SHP77 (cell line): Measurements from ENCODE around the gene TMC5.

Source experiments
- DNase-seq, 2 experiments: peaks; one replicate each; lab custom pipeline; 2025; lab: John Stamatoyannopoulos, UW

Gene TMC5

GRCh38 chr16:19460397-19460796 lies 42.7 kb downstream of the TMC5 start:
- DNase-seq, result no peak

DNA sequence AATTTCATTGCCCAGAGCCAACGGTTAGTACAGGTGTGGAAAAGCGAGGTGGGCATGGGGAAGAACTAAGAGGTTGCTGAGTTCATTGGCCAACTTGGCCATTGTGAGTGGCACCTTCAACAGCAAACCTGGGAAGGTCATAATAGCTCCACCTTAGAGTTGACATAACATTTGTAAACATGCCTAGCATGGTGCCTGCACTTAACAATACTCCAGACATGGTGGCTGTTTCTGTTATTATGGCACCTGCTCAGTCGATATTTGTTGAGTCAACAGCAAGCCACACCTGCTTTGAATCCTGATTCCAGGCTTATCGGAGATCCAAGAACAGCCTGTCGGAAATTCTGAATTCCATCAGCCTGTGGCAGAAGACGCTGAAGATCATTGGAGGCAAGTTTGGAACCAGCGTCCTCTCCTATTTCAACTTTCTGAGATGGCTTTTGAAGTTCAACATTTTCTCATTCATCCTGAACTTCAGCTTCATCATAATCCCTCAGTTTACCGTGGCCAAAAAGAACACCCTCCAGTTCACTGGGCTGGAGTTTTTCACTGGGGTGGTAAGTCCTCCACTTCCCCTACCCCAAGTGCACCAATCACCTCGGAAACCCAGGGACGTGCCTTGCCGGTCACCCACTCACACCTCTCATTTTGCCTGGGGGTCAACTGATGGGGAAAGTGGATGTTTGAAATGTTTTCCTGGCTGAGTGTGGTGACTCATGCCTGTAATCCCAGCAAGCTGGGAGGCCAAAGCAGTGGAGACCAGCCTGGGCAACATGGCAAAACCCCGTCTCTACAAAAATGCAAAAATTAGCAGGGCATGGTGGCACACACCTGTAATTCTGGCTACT lies 46.0 kb downstream of the TMC5 start:
- DNase-seq, result peak; percentile 48 to 70

DNA sequence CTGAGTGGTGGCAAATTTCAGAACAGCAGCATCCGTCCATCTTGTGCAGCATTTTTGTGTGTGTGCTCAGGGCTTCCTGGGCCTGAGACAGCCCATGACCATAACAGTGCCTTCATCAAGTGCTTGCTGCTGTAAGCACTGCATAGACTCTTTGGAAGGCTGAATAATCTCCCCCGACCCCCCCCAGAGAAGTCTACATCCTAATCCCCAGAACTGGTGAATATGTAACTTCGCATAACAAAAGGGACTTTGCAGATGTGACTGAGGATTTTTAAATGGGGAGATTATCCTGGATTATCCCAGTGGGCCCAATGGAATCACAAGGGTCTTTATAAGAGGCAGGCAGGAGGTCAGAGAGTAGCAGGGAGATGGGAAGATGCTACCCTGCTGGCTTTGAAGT lies 50.6 kb downstream of the TMC5 start:
- no peak for DNase-seq

- no peak for DNase-seq
Measured at GRCh38 chr16:19472482-19472881, 54.8 kb downstream of the TMC5 start.

DNA sequence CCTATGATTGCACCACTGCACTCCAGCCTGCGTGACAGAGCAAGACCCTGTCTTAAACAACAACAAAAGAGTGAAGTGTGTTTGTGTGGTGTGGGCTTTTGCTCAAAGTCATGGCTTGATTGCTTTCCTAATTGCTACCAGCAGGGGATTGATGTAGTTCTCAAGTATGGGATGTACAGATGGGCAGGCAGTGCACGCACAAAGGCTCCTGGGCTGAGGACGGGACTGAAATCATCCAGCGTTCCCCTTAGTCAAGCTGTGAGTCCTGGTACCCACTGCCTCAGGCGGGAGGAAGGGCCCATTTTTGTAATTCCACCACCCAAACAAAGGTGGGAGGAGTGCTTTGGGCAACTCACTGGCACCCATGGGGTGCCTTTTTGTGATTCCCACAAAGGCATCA lies 56.9 kb downstream of the TMC5 start:
- DNase-seq, result no peak

DNA sequence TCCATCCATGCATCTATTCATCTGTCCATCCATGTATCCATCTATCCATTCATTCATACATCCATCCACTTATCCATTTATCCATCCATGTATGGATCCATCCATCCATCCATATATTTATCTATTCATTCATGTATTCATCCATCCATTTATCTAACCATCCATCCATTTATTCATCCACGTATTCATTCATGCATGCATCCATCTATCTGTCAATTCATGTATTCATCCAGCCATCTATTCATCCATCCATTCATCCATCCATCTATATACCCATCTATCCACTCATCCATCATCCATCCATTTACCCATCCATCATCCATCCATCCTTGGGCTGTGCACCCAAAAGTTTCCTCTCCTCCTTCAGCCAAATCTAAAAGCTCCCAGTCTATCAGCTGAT lies 60.8 kb downstream of the TMC5 start:
- no peak for DNase-seq

DNA sequence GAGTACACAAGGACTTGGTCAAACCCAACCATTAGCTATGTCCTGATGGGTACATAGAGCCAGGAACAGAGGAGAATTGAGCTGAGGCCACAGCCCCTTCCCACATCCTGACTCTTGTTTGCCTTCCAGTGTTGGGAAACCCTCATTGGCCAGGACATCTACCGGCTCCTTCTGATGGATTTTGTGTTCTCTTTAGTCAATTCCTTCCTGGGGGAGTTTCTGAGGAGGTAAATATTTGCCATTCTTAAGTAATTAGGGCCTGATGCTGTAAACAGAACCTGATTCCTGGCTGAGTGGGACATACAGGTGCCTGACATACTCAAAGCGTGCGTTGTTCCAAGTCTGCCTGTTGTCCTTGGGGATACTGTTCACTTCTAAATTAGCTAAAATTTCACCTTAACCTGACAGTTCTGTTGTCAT lies 61.6 kb downstream of the TMC5 start:
- DNase-seq, result no peak

- DNase-seq, result no peak
Measured at GRCh38 chr16:19481296-19481695, 63.6 kb downstream of the TMC5 start.

GRCh38 chr16:19481769-19482168 lies 64.1 kb downstream of the TMC5 start:
- no peak for DNase-seq

DNA sequence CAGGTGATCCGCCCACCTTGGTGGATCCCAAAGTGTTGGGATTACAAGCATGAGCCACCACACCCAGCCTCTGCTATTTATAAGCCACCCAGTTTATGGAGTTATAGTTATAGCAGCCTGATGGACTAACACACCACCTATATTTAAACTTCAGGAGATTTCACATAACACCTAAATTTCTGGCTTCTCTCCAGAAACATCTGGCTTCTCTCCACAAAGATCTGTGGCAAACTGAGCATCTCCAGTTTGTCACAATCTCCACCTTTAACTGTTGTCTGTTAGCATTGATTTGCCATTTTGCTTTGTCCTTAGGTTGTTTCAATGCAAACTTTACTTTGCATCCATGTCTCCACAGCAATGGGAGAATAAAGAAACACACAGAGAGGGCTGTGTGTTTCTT lies 64.6 kb downstream of the TMC5 start:
- DNase-seq, result no peak

DNA sequence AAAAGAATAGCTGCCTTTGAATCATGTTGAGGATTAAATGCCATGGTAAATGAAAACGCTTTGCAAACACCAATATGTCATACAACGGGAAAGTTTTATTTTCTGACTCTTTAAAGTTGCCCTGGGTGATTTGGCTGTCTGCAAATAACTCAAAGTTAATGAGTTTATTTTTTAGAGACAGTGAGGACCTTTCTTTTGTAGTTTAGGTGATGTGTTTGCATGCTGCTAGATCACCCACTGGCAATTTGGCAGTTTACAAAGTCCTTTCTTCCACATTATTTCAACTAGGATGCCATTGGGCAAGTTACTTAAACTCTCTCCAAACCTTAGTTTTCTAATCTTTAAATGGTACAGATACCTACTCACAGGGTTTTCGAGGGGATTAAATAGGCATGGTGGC lies 66.4 kb downstream of the TMC5 start:
- DNase-seq, result no peak

DNA sequence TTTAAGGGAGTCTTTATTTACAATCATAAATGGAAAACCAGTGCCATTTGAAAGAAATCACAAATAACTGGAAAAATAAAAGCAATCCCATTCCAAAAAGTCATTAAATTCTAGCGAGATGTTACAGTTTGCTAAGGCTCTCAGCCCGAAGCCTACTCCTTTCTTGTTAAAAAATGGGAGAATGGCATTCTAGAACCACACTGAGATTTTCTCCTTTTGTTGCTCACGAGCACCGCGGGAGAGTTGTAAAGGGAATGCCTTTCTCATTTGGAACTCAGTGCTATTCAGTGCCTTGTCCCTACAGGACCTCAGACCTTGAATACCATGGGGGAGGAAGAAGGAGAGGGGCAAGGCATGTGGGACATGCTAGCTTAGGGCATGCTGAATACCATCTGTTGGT lies 67.9 kb downstream of the TMC5 start:
- no peak for DNase-seq

DNA sequence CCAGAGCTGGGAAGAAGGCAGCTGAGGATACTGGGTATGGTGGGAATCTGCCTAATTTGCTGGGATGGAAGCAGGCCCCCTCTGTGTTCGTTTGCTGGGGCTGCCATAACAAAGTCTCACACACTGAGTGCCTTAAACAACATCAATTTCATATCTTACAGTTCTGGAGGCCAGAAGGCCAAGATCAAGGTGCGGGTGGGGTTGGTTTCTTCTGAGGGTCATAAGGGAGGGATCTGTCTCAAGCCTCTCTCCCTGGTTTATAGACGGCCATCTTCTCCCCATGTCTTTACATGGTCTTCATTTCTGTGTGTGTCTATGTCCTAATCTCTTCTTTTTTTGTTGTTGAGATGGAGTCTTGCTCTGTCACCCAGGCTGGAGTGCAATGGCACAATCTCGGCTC lies 68.4 kb downstream of the TMC5 start:
- no peak for DNase-seq

DNA sequence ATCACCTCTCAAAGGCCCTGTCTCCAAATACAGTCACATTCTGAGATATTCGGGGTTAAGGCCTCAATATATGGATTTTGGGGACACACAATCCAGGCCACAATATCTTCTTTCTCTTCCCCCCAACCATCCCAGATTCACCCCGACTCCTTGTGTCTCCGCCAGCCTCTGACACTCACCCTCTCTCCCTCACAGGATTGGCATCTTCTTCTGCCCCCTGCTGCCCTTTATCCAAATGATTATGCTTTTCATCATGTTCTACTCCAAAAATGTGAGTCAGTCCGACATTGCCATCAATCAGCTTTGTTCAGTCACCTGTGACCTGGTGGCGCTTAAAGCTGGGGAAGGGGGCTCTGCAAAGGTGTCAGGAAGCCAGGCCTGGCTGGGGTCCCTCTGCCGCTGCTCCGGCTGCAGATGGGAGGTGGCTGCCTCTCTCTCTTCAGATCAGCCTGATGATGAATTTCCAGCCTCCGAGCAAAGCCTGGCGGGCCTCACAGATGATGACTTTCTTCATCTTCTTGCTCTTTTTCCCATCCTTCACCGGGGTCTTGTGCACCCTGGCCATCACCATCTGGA lies 69.2 kb downstream of the TMC5 start:
- no peak for DNase-seq

DNA sequence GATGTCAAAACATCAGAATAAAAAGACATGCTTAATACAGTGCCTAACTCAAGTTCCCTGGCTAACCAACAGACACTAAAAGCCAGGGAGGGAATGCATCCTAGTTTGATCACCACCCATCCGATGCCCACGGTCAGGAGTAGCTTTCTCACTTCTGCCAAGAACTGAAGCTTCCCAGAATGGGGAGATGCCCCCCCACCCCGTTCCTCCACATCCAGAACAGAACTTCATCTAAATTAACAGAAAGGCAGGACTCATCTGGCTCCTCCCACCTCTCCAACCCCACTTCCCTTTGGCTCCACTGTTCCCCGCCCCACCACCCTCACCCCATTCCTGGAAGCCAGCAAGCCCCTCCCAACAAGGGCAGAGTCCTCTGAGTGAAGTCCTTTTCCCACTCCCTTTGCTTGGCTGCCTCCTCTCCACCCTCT lies 70.5 kb downstream of the TMC5 start:
- no peak for DNase-seq

- DNase-seq, result no peak
Measured at GRCh38 chr16:19490619-19491018, 72.9 kb downstream of the TMC5 start.

DNA sequence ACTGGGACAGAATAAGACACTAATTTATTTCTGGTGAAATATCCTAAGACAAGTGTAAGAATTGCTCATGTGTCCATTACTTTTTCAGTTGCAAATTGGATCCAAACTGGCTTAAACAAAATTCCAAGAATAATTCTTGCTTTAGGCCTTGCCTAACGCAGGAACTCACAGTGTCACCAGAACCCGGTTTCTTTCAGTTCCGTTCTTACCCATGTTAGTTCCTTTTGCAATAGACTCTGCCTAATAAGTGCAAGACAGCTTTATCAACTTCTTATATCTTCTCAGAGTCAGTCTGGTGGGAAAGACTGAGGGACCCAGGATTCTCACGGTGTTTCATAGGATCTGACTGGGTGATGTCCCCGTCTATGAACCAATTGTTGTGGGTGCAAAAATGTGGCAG lies 79.5 kb downstream of the TMC5 start:
- DNase-seq, result no peak

DNA sequence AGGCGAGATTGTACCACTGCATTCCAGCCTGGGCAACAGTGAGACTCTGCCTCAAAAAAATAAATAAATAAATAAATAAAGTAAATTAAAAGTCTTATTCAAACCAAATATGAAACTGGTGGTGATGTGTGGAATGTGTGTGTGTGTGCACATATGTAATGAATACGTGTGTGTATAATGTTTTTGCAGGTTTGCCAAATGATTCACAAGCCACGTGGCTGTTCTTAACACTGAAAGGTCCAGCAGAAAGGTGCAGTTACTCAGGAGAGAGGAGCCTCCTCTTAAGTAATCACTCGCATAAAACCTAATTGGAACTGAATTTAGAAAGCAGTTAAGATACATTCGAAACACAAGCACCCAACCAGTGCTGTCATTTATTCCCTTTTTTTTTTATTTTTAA lies 81.3 kb downstream of the TMC5 start:
- no peak for DNase-seq

DNA sequence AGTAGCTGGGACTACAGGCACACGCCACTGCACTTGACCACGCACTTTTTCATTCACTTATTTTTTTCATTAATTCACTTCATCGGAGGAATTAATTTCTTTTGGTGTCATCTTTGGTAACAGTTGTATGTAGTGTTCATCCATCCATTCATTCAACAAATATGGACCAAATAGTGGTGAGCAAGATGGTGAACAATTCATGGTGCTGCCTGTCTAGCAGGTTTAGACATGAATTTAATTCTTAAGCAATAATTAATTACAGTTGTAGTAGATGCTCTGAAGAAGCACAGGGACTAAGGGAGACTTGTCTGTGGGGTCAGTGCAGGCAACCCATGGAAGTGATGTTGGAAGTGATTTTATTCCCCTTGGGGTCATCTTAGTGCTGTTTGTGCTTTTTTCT lies 81.8 kb downstream of the TMC5 start:
- no peak for DNase-seq

DNA sequence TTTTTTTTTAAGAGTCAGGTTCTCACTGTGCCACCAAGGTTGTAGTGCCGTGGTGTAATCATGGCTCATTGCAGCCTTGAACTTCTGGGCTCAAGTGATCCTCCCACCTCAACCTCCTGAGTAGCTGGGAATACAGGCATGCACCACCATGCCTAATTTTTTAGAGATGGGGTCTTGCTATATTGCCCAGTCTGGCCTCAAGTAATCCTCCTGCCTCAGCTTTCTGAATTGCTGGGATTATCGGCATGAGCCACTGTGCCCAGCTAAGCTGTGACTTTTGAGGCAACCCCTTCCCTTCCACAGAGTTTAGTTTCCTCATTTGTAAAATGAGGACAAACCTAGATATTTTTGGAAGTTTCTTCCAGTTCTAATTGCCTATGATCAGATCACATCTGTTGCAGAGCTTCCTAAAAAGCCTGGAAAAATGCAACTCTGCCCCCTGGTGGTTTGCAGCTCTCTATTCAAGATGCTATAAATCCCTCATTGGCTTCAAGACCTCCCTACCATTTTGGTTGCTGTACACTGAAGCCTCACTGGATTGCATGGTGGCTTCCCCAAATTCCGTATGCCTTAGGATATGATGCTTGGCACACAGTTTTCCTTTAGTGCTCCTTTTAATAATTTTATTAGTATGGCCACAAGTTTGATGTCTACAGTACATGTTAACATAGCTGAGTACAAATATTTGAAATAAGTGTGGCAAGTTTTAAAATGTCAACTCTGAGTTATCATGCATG lies 84.9 kb downstream of the TMC5 start:
- DNase-seq, result peak; percentile 11 to 54

- DNase-seq, result no peak
Measured at GRCh38 chr16:19503461-19504075, 85.9 kb downstream of the TMC5 start.

GRCh38 chr16:19505600-19506303 lies 88.1 kb downstream of the TMC5 start:
- DNase-seq, result no peak
